Stimulated activated effector memory CD8-positive, alpha-beta T cell treated with anti-CD3 and anti-CD28 coated beads, Interleukin-12 subunit alpha, Interleukin-12 subunit beta, amount 100 ng/mL, for 72 hours (primary cell): ENCODE measurements around the gene FOXL3.

Source experiments
- ATAC-seq: fragments of 150-1000 bp; cut with Tn5 transposase; 2 replicates; pipeline ENCODE4 v1.10.0; 2021
- DNase-seq, 2 donors: peaks; one replicate each; pipeline ENCODE4 v3.0.0; 2021 to 2022; ENCODE audit warnings: low spot score in 2 of 2
- H3K27ac Mint-ChIP-seq: one replicate; pipeline ENCODE4 v1.8.0; 2022; ENCODE audit warnings: mild to moderate bottlenecking, mixed read lengths
- H3K36me3 Mint-ChIP-seq: one replicate; pipeline ENCODE4 v1.8.0; 2022; ENCODE audit warnings: mild to moderate bottlenecking, mixed read lengths
- H3K4me1 Mint-ChIP-seq: one replicate; pipeline ENCODE4 v1.8.0; 2022; ENCODE audit warnings: mixed read lengths
- H3K4me3 Mint-ChIP-seq: one replicate; pipeline ENCODE4 v1.8.0; 2022; ENCODE audit warnings: mild to moderate bottlenecking, mixed read lengths
- H3K9me3 Mint-ChIP-seq: one replicate; pipeline ENCODE4 v1.8.0; 2022; ENCODE audit warnings: mixed read lengths

Gene FOXL3

GRCh38 chr7:336810-337566, 47.0 kb downstream of the FOXL3 start:
- DNase-seq (no peak), ATAC-seq (no peak)
- H3K36me3 Mint-ChIP-seq, result peaks cover 4% of the 10 kb centered on the region
- no peak overlapping the region for H3K27ac Mint-ChIP-seq
- H3K4me3 Mint-ChIP-seq, result no peak overlapping the region
- no peaks in the 10 kb centered on the region for H3K9me3 Mint-ChIP-seq
- H3K4me1 Mint-ChIP-seq, result peaks cover 12% of the 10 kb centered on the region

GRCh38 chr7:337567-337951, 47.6 kb downstream of the FOXL3 start:
- H3K4me3 Mint-ChIP-seq, result no peak overlapping the region
- H3K4me1 Mint-ChIP-seq, result peaks cover 12% of the 10 kb centered on the region
- H3K36me3 Mint-ChIP-seq, result peaks cover 4% of the 10 kb centered on the region
- DNase-seq, result no peak
- no peak overlapping the region for H3K27ac Mint-ChIP-seq
- ATAC-seq, result no peak
- no peaks in the 10 kb centered on the region for H3K9me3 Mint-ChIP-seq

- Mint-ChIP-seq H3K4me1 (peaks cover 12% of the 10 kb centered on the region), H3K9me3 (no peaks in the 10 kb centered on the region), H3K4me3 (no peak overlapping the region), H3K36me3 (peaks cover 4% of the 10 kb centered on the region), H3K27ac (no peak overlapping the region)
- DNase-seq (no peak), ATAC-seq (no peak)
These were observed 48.5 kb downstream of the FOXL3 start for GRCh38 chr7:338295-339061.

GRCh38 chr7:339062-339342, 49.0 kb downstream of the FOXL3 start:
- Mint-ChIP-seq H3K4me1 (peaks cover 12% of the 10 kb centered on the region), H3K27ac (no peak overlapping the region), H3K4me3 (no peak overlapping the region), H3K36me3 (peaks cover 4% of the 10 kb centered on the region), H3K9me3 (no peaks in the 10 kb centered on the region)
- ATAC-seq (no peak), DNase-seq (no peak)

GRCh38 chr7:339696-340095, 49.7 kb downstream of the FOXL3 start:
- Mint-ChIP-seq H3K4me3 (no peak overlapping the region), H3K4me1 (peaks cover 5% of the 10 kb centered on the region), H3K27ac (no peak overlapping the region), H3K9me3 (no peaks in the 10 kb centered on the region), H3K36me3 (peaks cover 4% of the 10 kb centered on the region)
- ATAC-seq, result no peak
- DNase-seq, result no peak

GRCh38 chr7:340200-340937, 50.4 kb downstream of the FOXL3 start:
- H3K9me3 Mint-ChIP-seq, result no peaks in the 10 kb centered on the region
- no peaks in the 10 kb centered on the region for H3K36me3 Mint-ChIP-seq
- no peaks in the 10 kb centered on the region for H3K4me1 Mint-ChIP-seq
- no peak overlapping the region for H3K4me3 Mint-ChIP-seq
- ATAC-seq (no peak), DNase-seq (no peak)
- H3K27ac Mint-ChIP-seq, result no peak overlapping the region
